ENCODE data around the gene PRR5. TPM values are rescaled to one million over a fixed set of nuclear protein-coding genes. Genes with fewer than 3 reads are reported as not detected.
A peak's percentile ranks its signal among the peaks of the same experiment; 100 is the strongest.

PRR5 gene
- polyA plus RNA-seq, 1 of the 3 experiments (the other 2 are of a cell fraction): 1.3 TPM

GRCh38 chr22:44684506-44685383, 17.3 kb upstream of the PRR5 start:
- H3K9me2 ChIP-seq: no peaks in the 10 kb centered on the region
- no peak overlapping the region for H3K4me2 ChIP-seq
- H3K36me3 ChIP-seq (replicated peaks in 1 of 2; ENCODE audit: control insufficient read depth in 1 of 2, insufficient read depth in 2 of 2, low read length in 1 of 2): no peaks in the 10 kb centered on the region
- no peaks in the 10 kb centered on the region for H3K27me3 ChIP-seq (ENCODE audit: insufficient read depth)
- peak overlapping the region in 1 of 2 experiments; percentile 59; a peak in 1 of 4 replicates for H3K27ac ChIP-seq (ENCODE audit: low read depth in 2 of 2, low read length in 1 of 2)
- no peaks in the 10 kb centered on the region for H3K9me3 ChIP-seq
- no peak for TF ChIP-seq YY1 (IDR thresholded peaks at IDR 0.05; ENCODE audit: low read depth)
- TF ChIP-seq CTCF (IDR thresholded peaks at IDR 0.05): peak; percentile 97
- no peak for TF ChIP-seq TAF1 (IDR thresholded peaks at IDR 0.05; ENCODE audit: borderline replicate concordance, low read depth, low read length)
- peak; percentile 72 for TF ChIP-seq RAD21 (IDR thresholded peaks at IDR 0.05; ENCODE audit: low read length)
- TF ChIP-seq SMC3 (IDR thresholded peaks at IDR 0.05; ENCODE audit: low read depth, low read length): peak; percentile 68
- peak; percentile 72; the same call in 1 of the 2 replicates for TF ChIP-seq MXI1 (IDR thresholded peaks at IDR 0.05; ENCODE audit: low read depth, low read length)
- peak; percentile 52 for TF ChIP-seq CHD2 (IDR thresholded peaks at IDR 0.05; ENCODE audit: low read length, partially characterized antibody)
- TF ChIP-seq RCOR1 (IDR thresholded peaks at IDR 0.05; ENCODE audit: low read length): peak; percentile 76
- no peak for TF ChIP-seq FOXM1 (IDR thresholded peaks at IDR 0.05; ENCODE audit: low read depth)
- no peak for TF ChIP-seq USF1 (IDR thresholded peaks at IDR 0.05; ENCODE audit: borderline replicate concordance, low read depth)
- TF ChIP-seq EZH2phosphoT487 (IDR thresholded peaks at IDR 0.05; ENCODE audit: borderline replicate concordance, low read depth): no peak
- WGBS (ENCODE audit: low lambda C conversion rate): 28% methylated on average over 13 of the region's 23 CpGs
- no peaks in the 10 kb centered on the region for H3F3A ChIP-seq (replicated peaks; ENCODE audit: insufficient read depth)
- DNase-seq: peak; percentile 92
- POLR2A ChIA-PET: interaction anchor here (0.6 kb wide), 1 partner anchor 670 kb away, joined by 5 read pairs; no protein-coding TSS in a partner anchor
- peaks cover 0 to 16% of the 10 kb centered on the region in 2 experiments; a peak in 1 of 4 replicates for H3K4me1 ChIP-seq (ENCODE audit: control insufficient read depth in 1 of 2, insufficient read depth in 2 of 2, low read depth in 1 of 2, low read length in 1 of 2)
- no peaks in the 10 kb centered on the region for H3K79me2 ChIP-seq (ENCODE audit: insufficient read depth)
- H4K20me1 ChIP-seq (ENCODE audit: insufficient read depth): no peaks in the 10 kb centered on the region
- H3K4me3 ChIP-seq (ENCODE audit: low read depth in 2 of 2, low read length in 1 of 2): peak overlapping the region in 1 of 2 experiments; percentile 52; a peak in 1 of 4 replicates
- H3K9ac ChIP-seq: no peak overlapping the region
- peak overlapping the region; percentile 48; the same call in 1 of the 2 replicates for H2AFZ ChIP-seq (ENCODE audit: low read depth)
- CTCF ChIA-PET: interaction anchor here (0.6 to 41.0 kb wide), 29 partner anchors 8 to 710 kb away, joined by 3 to 642 read pairs (median 4); partner anchors contain the start of gene ARHGAP8
